HepG2 (cell line): ENCODE results near the gene PHOSPHO2. TPM values are rescaled to one million over a fixed set of nuclear protein-coding genes. Genes with fewer than 3 reads are reported as not detected.

Experiments
- CC2D1A ChIP-seq: sonication (generic); formaldehyde crosslinking; IDR thresholded peaks from 2 replicates; pipeline ENCODE4 v1.8.1; 2023; ENCODE audit warnings: mild to moderate bottlenecking, missing genetic modification reagents
- CENPT ChIP-seq: sonication (generic); formaldehyde crosslinking; IDR thresholded peaks from 2 replicates; pipeline ENCODE4 v1.8.0; 2022; ENCODE audit warnings: low read depth, mild to moderate bottlenecking, moderate library complexity, missing genetic modification reagents
- GLI4 ChIP-seq: sonication (generic); formaldehyde crosslinking; IDR thresholded peaks from 2 replicates; pipeline ENCODE4 v1.5.1; 2020; ENCODE audit warnings: missing genetic modification reagents, mild to moderate bottlenecking, moderate library complexity, borderline replicate concordance
- MED13 ChIP-seq: sonication (generic); formaldehyde crosslinking; IDR thresholded peaks from 2 replicates; pipeline ENCODE4 v1.5.0; 2020; ENCODE audit warnings: missing genetic modification reagents
- MZF1 ChIP-seq: sonication (generic); formaldehyde crosslinking; IDR thresholded peaks from 2 replicates; pipeline ENCODE4 v1.8.1; 2023; ENCODE audit warnings: mild to moderate bottlenecking, missing genetic modification reagents, borderline replicate concordance
- RARA ChIP-seq: IDR thresholded peaks from 2 replicates; pipeline ENCODE4 v1.6.1; 2016; ENCODE audit warnings: missing genetic modification reagents, missing compliant biosample characterization
- RELA ChIP-seq: sonication (generic); formaldehyde crosslinking; IDR thresholded peaks from 2 replicates; pipeline ENCODE4 v1.4.0; 2020; ENCODE audit warnings: missing genetic modification reagents
- ZNF225 ChIP-seq: sonication (generic); formaldehyde crosslinking; IDR thresholded peaks from 2 replicates; pipeline ENCODE4 v1.4.0; 2020; ENCODE audit warnings: mild to moderate bottlenecking, missing genetic modification reagents
- ZNF24 ChIP-seq: fragments of 450-650 bp; IDR thresholded peaks from 2 replicates; pipeline ENCODE4 v1.6.1; 2017; ENCODE audit warnings: antibody characterized with exemption, mild to moderate bottlenecking
- ZNF382 ChIP-seq: sonication (generic); formaldehyde crosslinking; IDR thresholded peaks from 2 replicates; pipeline ENCODE4 v1.5.0; 2020; ENCODE audit warnings: missing genetic modification reagents, mild to moderate bottlenecking, borderline replicate concordance
- ZNF44 ChIP-seq: sonication (generic); formaldehyde crosslinking; IDR thresholded peaks from 2 replicates; pipeline ENCODE4 v1.5.1; 2020; ENCODE audit warnings: mild to moderate bottlenecking, missing genetic modification reagents
- ZNF781 ChIP-seq: sonication (generic); formaldehyde crosslinking; IDR thresholded peaks from 2 replicates; pipeline ENCODE4 v1.5.1; 2020; ENCODE audit warnings: borderline replicate concordance, mild to moderate bottlenecking, missing genetic modification reagents; ENCODE audit errors: not compliant biosample characterization
- polyA plus RNA-seq, 8 experiments: library from polyadenylated mRNA; depleted of rRNA in 3 of 8; stranded (reverse) in 7 of 8; unstranded in 1 of 8; fragments of >200 nt; fragmentation: Illumina TruSeq in 4 of 8; extraction: Trizol in 4 of 8; gene quantifications; 2 replicates each; pipeline versions ENCODE4 v1.2.1 to v1.2.3, GENCODE V29; 2011 to 2016; ENCODE audit warnings: low read depth in 4 of 8, missing spikeins in 1 of 8, mixed read lengths in 1 of 8; ENCODE audit not compliant: insufficient read depth in 1 of 8
- total RNA-seq, 5 experiments: library from RNA; depleted of rRNA; stranded (reverse); fragments of >200 nt; fragmentation: Illumina TruSeq; extraction: Trizol; gene quantifications; 2 replicates each; pipeline ENCODE4 v1.2.3, GENCODE V29; 2016; ENCODE audit warnings: low read depth in 1 of 5
- TF ChIP-seq, protein P1 (sequence below), 2 experiments: sonication (generic) in 1 of 2; formaldehyde crosslinking in 1 of 2; IDR thresholded peaks; 2 replicates each; pipeline versions ENCODE4 v1.4.0 to v1.6.1; 2018 to 2020; ENCODE audit warnings: missing genetic modification reagents in 2 of 2, borderline replicate concordance in 1 of 2, low read depth in 1 of 2, mild to moderate bottlenecking in 1 of 2, missing biosample characterization in 1 of 2
- TF ChIP-seq, protein P2 (sequence below): sonication (generic); formaldehyde crosslinking; IDR thresholded peaks from 2 replicates; pipeline ENCODE4 v1.5.0; 2020; ENCODE audit warnings: missing genetic modification reagents
- TF ChIP-seq, protein P3 (sequence below): IDR thresholded peaks from 2 replicates; pipeline ENCODE4 v1.4.0; 2020; ENCODE audit warnings: mild to moderate bottlenecking, missing genetic modification reagents
- TF ChIP-seq, protein P4 (sequence below): sonication (generic); formaldehyde crosslinking; IDR thresholded peaks from 2 replicates; pipeline ENCODE4 v1.8.0; 2022; ENCODE audit warnings: mild to moderate bottlenecking, missing genetic modification reagents, borderline replicate concordance
- TF ChIP-seq, protein P5 (sequence below): sonication (generic); formaldehyde crosslinking; IDR thresholded peaks from 2 replicates; pipeline ENCODE4 v1.4.0; 2020; ENCODE audit warnings: mild to moderate bottlenecking, missing genetic modification reagents

The PHOSPHO2 gene
- total and polyA plus RNA-seq, 2 of the 13 experiments (the other 11 are each of a cell fraction or from before 2014, with no cell fraction given) = 6.1 to 11.4 TPM

DNA sequence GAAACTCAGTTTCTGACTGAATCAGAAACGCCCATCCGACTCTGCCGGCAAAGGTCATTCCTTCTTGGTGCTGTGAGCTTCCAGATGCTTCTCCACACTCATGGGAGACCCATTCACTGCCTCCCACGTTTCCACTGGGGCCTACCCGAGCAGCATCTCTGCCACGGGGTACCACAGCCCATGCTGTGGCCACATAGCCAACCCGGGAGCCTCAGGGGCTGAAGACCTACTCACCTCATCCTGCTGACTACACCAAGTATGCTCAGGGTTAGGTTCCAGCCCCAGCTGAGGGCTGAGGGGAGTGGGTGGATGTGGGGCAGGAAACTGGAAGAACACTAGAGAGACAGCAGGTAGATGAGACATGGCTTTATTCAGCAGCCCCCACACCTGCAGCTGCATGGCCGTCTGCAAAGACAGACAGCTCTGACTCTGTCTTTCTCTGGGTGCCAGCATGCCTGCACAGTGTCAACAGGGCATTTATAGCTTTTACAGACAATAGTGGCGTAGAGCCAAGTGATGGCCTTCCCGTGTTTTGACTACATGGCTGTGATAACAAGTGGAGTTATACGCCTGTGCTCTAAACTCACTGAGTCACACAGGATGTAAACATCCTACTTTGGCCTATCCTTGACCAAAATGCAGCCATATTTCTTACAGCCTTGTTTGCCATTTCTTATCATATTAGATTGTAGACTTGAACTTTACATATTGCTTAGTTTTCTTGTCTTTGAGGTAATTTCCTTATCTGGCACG lies 22.8 kb downstream of the PHOSPHO2 start (continued):
- TF ChIP-seq, protein P1, sequence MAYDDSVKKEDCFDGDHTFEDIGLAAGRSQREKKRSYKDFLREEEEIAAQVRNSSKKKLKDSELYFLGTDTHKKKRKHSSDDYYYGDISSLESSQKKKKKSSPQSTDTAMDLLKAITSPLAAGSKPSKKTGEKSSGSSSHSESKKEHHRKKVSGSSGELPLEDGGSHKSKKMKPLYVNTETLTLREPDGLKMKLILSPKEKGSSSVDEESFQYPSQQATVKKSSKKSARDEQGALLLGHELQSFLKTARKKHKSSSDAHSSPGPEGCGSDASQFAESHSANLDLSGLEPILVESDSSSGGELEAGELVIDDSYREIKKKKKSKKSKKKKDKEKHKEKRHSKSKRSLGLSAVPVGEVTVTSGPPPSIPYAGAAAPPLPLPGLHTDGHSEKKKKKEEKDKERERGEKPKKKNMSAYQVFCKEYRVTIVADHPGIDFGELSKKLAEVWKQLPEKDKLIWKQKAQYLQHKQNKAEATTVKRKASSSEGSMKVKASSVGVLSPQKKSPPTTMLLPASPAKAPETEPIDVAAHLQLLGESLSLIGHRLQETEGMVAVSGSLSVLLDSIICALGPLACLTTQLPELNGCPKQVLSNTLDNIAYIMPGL (CRISPR knock-in tag; IDR thresholded peaks at IDR 0.05; ENCODE audit: borderline replicate concordance in 1 of 2, low read depth in 1 of 2) = 0 out of 4 replicates have a peak, but pooled peaks of 1 of the 2 experiments have one; percentile 19
- TF ChIP-seq, protein P2, sequence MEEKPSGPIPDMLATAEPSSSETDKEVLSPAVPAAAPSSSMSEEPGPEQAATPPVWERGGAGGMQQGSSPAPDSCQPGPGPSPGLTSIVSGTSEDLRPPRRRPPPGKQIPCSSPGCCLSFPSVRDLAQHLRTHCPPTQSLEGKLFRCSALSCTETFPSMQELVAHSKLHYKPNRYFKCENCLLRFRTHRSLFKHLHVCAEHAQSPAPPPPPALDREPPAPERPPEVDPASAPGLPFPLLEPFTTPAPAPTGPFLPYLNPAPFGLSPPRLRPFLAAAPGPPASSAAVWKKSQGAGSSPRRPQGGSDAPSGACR (CRISPR knock-in tag) = no peak
- TF ChIP-seq, protein P3, sequence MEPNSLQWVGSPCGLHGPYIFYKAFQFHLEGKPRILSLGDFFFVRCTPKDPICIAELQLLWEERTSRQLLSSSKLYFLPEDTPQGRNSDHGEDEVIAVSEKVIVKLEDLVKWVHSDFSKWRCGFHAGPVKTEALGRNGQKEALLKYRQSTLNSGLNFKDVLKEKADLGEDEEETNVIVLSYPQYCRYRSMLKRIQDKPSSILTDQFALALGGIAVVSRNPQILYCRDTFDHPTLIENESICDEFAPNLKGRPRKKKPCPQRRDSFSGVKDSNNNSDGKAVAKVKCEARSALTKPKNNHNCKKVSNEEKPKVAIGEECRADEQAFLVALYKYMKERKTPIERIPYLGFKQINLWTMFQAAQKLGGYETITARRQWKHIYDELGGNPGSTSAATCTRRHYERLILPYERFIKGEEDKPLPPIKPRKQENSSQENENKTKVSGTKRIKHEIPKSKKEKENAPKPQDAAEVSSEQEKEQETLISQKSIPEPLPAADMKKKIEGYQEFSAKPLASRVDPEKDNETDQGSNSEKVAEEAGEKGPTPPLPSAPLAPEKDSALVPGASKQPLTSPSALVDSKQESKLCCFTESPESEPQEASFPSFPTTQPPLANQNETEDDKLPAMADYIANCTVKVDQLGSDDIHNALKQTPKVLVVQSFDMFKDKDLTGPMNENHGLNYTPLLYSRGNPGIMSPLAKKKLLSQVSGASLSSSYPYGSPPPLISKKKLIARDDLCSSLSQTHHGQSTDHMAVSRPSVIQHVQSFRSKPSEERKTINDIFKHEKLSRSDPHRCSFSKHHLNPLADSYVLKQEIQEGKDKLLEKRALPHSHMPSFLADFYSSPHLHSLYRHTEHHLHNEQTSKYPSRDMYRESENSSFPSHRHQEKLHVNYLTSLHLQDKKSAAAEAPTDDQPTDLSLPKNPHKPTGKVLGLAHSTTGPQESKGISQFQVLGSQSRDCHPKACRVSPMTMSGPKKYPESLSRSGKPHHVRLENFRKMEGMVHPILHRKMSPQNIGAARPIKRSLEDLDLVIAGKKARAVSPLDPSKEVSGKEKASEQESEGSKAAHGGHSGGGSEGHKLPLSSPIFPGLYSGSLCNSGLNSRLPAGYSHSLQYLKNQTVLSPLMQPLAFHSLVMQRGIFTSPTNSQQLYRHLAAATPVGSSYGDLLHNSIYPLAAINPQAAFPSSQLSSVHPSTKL (CRISPR knock-in tag) = peak; percentile 93
- TF ChIP-seq MZF1 (CRISPR knock-in tag) (no peak), ZNF44 (peak; percentile 77; the same call in 1 of the 2 replicates), ZNF382 (CRISPR knock-in tag) (no peak), RARA (CRISPR knock-in tag) (peak; percentile 94), ZNF24 (no peak), CC2D1A (CRISPR knock-in tag) (no peak), RELA (0 out of 2 replicates have a peak, but pooled peaks have one; percentile 36), MED13 (CRISPR knock-in tag) (no peak), CENPT (CRISPR knock-in tag) (no peak; the same call in 1 of the 2 replicates), ZNF225 (CRISPR knock-in tag) (peak; percentile 84), ZNF781 (no peak), GLI4 (peak; percentile 58; the same call in 1 of the 2 replicates)
- TF ChIP-seq, protein P4, sequence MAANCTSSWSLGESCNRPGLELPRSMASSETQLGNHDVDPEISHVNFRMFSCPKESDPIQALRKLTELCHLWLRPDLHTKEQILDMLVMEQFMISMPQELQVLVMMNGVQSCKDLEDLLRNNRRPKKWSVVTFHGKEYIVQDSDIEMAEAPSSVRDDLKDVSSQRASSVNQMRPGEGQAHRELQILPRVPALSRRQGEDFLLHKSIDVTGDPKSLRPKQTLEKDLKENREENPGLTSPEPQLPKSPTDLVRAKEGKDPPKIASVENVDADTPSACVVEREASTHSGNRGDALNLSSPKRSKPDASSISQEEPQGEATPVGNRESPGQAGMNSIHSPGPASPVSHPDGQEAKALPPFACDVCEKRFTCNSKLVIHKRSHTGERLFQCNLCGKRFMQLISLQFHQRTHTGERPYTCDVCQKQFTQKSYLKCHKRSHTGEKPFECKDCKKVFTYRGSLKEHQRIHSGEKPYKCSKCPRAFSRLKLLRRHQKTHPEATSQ (CRISPR knock-in tag) = 0 out of 2 replicates have a peak, but pooled peaks have one; percentile 49
- TF ChIP-seq, protein P5, sequence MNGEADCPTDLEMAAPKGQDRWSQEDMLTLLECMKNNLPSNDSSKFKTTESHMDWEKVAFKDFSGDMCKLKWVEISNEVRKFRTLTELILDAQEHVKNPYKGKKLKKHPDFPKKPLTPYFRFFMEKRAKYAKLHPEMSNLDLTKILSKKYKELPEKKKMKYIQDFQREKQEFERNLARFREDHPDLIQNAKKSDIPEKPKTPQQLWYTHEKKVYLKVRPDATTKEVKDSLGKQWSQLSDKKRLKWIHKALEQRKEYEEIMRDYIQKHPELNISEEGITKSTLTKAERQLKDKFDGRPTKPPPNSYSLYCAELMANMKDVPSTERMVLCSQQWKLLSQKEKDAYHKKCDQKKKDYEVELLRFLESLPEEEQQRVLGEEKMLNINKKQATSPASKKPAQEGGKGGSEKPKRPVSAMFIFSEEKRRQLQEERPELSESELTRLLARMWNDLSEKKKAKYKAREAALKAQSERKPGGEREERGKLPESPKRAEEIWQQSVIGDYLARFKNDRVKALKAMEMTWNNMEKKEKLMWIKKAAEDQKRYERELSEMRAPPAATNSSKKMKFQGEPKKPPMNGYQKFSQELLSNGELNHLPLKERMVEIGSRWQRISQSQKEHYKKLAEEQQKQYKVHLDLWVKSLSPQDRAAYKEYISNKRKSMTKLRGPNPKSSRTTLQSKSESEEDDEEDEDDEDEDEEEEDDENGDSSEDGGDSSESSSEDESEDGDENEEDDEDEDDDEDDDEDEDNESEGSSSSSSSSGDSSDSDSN (CRISPR knock-in tag) = peak; percentile 15; the same call in 1 of the 2 replicates
